Erythroblast (primary cell): ENCODE measurements around the gene SPG11.

Source experiments
- GATA1 ChIP-seq: IDR thresholded peaks from 2 replicates; pipeline ENCODE4 v1.6.1; 2011; ENCODE audit warnings: low read depth, mild to moderate bottlenecking, control low read depth, low read length, moderate library complexity
- POLR2A ChIP-seq: IDR thresholded peaks from 2 replicates; pipeline ENCODE4 v1.6.1; 2011; ENCODE audit warnings: mild to moderate bottlenecking, low read length

DNA sequence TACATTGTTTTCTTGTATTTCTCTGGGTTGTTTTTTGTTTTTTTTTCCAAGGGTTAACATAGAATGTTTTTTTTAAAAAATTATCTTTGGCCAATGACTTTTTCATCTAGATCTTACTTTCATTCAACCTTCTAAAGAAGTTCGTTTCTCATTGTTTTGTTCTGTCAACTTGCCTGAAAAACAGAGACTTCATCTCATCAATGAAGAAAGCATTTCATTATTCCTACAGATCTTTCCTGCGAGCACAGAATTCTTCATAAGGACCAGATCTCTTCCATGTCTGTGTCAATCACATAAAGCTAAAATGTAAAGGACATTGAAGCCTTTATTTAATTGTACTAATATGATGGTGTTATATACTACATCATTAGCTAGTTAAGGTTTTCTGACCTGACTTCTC, 136.2 kb downstream of the SPG11 start:
- no peak for TF ChIP-seq POLR2A
- TF ChIP-seq GATA1 = no peak
